Measurements from ENCODE around the gene DOC2B.

The DOC2B gene

GRCh38 chr17:197352-197751, 15.9 kb upstream of the DOC2B start:
- H3K4me3 ChIP-seq (ENCODE audit: control insufficient read depth, low read depth, low read length): no peak overlapping the region
- TF ChIP-seq CTCF (conservative IDR thresholded peaks at IDR 0.05; ENCODE audit: control insufficient read depth, insufficient read depth, low read depth, low read length): no peak
- no peak for DNase-seq (ENCODE audit: low read depth)

GRCh38 chr17:194828-195602, 13.6 kb upstream of the DOC2B start:
- no peak overlapping the region for H3K4me3 ChIP-seq (ENCODE audit: control insufficient read depth, low read depth, low read length)
- no peak for DNase-seq (ENCODE audit: low read depth)
- TF ChIP-seq CTCF (conservative IDR thresholded peaks at IDR 0.05; ENCODE audit: control insufficient read depth, insufficient read depth, low read depth, low read length): no peak

DNA sequence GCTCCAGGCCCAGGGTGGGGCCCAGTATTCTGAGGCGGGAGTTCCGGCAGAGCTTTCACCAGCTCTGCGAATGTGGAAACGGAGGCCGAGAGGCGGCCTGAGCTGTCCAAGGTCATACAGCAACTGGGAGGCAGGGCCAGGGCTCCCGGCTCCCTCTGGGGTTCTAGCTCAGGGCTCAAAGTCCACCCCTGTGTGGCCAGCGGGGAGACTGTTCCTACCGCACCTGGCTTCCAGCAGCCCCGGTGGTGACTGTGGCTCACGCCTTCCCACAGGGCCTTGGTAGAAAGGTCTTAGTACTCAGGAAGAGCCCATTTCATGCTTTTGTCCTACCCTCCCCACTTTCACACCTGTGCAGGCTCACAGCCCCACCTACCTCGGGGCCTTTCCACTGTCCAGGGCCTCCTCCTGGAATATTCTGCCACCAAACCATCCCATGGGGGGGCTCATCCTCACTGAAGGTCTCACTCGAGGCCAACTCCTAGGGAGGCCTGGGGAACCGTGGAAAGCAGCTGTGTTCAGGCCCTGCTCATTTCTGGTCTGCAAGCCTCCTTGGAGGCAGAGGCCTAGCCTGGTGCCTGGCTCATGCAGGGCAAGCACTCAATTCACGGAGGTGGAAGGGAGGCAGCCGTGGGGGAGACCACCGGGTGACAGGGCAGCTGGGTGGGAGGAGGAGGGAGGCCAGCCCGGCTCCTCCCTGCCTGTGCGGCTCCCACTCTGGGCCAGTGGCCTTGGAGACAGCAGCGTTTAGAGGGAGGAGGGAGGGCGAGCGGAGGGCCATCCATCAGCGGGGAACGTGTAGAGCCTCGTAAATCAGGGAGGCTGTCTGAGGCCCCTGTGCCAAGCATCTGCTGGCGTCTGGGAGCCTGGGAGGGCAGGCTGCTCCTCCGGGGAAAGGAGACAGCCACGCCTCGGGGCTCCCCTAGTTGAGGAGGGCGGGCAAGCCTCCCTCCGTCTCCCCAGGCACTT, 12.7 kb upstream of the DOC2B start:
- no peak for TF ChIP-seq CTCF (conservative IDR thresholded peaks at IDR 0.05; ENCODE audit: control insufficient read depth, insufficient read depth, low read depth, low read length)

GRCh38 chr17:193426-193810, 12.0 kb upstream of the DOC2B start:
- no peak for DNase-seq (ENCODE audit: low read depth)
- no peak for TF ChIP-seq CTCF (conservative IDR thresholded peaks at IDR 0.05; ENCODE audit: control insufficient read depth, insufficient read depth, low read depth, low read length)
- no peak overlapping the region for H3K4me3 ChIP-seq (ENCODE audit: control insufficient read depth, low read depth, low read length)

More for the DNA sequence above, 12.7 kb upstream of the DOC2B start:
- no peak overlapping the region for H3K4me3 ChIP-seq (ENCODE audit: control insufficient read depth, low read depth, low read length)
- no peak for DNase-seq (ENCODE audit: low read depth)

GRCh38 chr17:192666-193425, 11.4 kb upstream of the DOC2B start:
- no peak for TF ChIP-seq CTCF (conservative IDR thresholded peaks at IDR 0.05; ENCODE audit: control insufficient read depth, insufficient read depth, low read depth, low read length)
- no peak overlapping the region for H3K4me3 ChIP-seq (ENCODE audit: control insufficient read depth, low read depth, low read length)
- DNase-seq (ENCODE audit: low read depth): no peak

DNA sequence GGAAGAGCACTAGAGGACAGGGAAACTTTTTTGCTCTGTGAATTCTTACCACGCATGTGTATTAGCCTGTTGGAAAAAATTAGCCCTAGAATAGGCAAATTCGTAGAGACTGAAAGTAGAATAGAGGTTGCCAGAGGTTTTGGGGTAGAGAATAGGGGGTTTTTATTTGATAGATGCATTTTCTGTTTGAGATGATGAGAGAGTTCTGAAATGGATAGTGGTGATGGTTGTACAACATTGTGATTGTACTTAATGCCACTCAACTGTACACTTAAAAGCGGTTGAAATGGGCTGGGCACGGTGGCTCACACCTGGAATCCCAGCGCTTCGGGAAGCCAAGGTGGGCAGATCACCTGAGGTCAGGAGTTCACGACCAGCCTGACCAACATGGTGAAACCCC, 8.0 kb upstream of the DOC2B start:
- no peak for DNase-seq (ENCODE audit: low read depth)
- TF ChIP-seq CTCF (conservative IDR thresholded peaks at IDR 0.05; ENCODE audit: control insufficient read depth, insufficient read depth, low read depth, low read length): no peak

More for the DNA sequence above, 8.0 kb upstream of the DOC2B start:
- no peak overlapping the region for H3K4me3 ChIP-seq (ENCODE audit: control insufficient read depth, low read depth, low read length)

Data from fibroblast of mammary gland (primary cell).